SKM-1 treated with dmso at 0.1 percent for 144 hours (cell line): ENCODE measurements around the gene ZNF552.
"Not testable (repeated sequence)": the region's sequence is repeated elsewhere in the genome, so short reads cannot be mapped to it uniquely, and the experiment has no call there.

ENCODE experiments used
- DNase-seq: peaks from one replicate; lab custom pipeline; 2025; ENCODE audit not compliant: unreplicated experiment; lab: John Stamatoyannopoulos, UW

Gene ZNF552

DNA sequence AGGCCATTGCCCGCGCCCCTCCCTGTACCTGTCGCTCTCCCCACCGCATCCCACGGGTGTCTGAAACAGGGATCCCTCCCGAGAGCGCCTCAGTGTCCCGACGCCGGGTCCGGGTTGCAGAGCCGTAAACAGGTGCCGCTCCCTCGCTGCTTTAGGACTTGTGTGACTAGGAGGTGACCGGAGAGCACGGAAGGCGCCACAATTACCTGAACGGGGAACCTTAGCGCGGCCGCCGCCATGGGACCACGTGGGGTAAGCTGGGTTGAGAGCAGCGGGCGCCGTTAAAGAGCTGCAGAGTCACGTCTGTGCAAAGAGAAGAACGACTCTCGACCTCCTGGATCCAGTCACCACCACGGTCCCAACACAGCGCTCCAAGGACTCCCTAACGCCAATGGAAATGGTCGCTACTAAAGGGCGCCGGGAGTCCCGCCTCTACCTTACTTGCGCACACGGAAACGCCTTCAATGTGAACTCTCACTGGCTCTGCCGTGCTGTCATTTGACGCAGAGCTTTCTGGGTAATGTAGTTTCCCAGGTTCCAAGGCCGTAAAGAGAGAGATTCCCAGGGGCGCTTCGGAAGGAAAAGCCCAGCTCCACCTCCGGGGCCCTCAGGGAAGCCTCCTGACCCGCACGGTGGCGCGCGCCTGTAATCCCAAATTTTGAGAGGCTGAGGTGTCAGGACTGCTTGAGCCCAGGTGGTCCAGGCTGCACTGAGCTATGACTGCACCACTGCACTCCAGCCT lies at the start of gene ZNF552:
TSS of gene ZNF552 (minus strand) at position 409 of the 742 bp plus-strand sequence. CDS start at position 239, 170 bp downstream.
- DNase-seq = peak; percentile 63

GRCh38 chr19:57862351-57862750 lies 47.6 kb upstream of the ZNF552 start:
- DNase-seq = not testable (repeated sequence)

DNA sequence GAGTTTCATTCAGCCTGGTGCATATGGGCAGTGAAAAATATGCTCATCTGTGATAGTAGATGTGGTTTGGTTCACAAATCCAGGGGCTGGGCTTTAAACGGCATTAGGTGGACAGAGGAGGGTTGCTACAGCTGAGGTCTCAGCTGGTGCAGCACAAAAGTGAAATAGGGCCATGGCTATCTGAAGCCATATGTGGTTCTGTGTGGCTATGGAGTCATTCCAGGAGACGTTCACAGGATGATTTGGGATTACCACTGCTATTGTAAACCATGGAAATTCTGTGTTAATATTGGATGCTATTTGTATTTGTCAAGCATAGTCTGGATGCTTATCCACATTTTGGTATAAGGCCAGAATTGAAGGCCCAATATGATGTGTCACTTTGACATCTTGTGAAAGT lies 39.4 kb upstream of the ZNF552 start:
- DNase-seq = not testable (repeated sequence)

- not testable (repeated sequence) for DNase-seq
These were observed 37.3 kb upstream of the ZNF552 start for GRCh38 chr19:57851812-57852603.

- DNase-seq = no peak
These were observed 35.9 kb upstream of the ZNF552 start for GRCh38 chr19:57850553-57851017.

GRCh38 chr19:57849666-57850473 lies 35.2 kb upstream of the ZNF552 start, which contains the start of gene ZNF587:
Gene ZNF587 (plus strand): TSS chr19:57849859. CDS start chr19:57850039, 180 bp downstream.
- DNase-seq = peak; percentile 46

DNA sequence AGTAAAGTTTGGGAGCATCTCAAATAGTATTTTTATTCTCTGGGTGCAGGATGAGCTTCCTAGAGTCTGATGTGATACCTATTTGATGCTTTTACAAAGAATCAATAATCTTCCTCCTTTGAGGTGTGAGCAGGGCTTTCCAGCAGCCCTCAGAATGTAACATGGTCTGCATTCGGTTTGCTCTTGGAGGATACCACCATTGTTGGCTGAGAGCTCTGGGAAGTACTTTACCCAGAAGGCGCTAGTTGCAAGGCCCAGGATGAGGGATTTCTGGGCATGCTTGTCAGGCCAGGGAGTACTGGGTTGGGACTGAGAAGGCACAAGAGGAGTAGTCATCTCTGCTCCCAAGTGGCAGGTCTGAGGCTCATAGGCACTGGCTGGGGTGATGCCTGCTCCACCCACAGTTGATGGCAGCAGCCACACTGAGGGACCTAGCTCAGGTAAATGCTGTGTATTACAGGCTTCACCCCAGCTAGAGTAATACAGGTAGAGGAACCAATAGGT lies 34.5 kb upstream of the ZNF552 start:
- DNase-seq = not testable (repeated sequence)

GRCh38 chr19:57847164-57847563 lies 32.5 kb upstream of the ZNF552 start:
- not testable (repeated sequence) for DNase-seq

GRCh38 chr19:57841122-57841763 lies 26.5 kb upstream of the ZNF552 start:
- no peak for DNase-seq

- not testable (repeated sequence) for DNase-seq
These were observed 24.0 kb upstream of the ZNF552 start for GRCh38 chr19:57838622-57839191.

DNA sequence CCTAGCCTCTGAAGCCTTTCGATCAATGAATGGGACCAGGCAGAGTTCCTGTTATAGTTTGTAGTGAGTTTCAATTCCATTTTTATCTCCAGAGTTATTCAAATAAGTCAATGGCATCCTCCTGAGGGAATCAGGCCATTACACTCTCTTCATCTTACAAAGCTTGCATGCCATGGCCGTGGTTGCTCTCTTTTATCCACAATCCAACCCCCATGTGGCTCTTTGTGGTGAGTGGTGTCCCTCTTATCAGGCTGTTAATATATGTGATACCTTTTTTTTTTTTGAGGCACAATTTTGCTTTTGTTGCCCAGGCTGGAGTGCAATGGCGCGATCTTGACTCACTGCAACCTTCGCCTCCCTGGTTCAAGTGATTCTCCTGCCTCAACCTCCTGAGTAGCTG lies 22.3 kb upstream of the ZNF552 start:
- DNase-seq = not testable (repeated sequence)

- no peak for DNase-seq
These were observed 15.4 kb upstream of the ZNF552 start, which contains the start of gene ZNF587B for GRCh38 chr19:57830071-57830602. Gene ZNF587B (plus strand): TSS chr19:57830299. CDS start chr19:57830529, 230 bp downstream.

GRCh38 chr19:57829316-57829715 lies 14.6 kb upstream of the ZNF552 start:
- DNase-seq = no peak

- DNase-seq = no peak
These were observed 10.8 kb upstream of the ZNF552 start for GRCh38 chr19:57825511-57825910.

- not testable (repeated sequence) for DNase-seq
These were observed 8.9 kb upstream of the ZNF552 start for GRCh38 chr19:57823608-57824007.

DNA sequence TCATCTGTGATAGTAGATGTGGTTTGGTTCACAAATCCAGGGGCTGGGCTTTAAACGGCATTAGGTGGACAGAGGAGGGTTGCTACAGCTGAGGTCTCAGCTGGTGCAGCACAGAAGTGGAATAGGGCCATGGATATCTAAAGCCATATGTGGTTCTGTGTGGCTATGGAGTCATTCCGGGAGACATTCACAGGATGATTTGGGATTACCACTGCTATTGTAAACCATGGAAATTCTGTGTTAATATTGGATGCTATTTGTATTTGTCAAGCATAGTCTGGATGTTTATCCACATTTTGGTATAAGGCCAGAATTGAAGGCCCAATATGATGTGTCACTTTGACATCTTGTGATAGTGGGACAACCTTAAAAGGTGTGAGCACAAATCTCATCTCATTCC lies 8.4 kb upstream of the ZNF552 start:
- not testable (repeated sequence) for DNase-seq

- DNase-seq = not testable (repeated sequence)
These were observed 6.8 kb upstream of the ZNF552 start for GRCh38 chr19:57821501-57821900.

DNA sequence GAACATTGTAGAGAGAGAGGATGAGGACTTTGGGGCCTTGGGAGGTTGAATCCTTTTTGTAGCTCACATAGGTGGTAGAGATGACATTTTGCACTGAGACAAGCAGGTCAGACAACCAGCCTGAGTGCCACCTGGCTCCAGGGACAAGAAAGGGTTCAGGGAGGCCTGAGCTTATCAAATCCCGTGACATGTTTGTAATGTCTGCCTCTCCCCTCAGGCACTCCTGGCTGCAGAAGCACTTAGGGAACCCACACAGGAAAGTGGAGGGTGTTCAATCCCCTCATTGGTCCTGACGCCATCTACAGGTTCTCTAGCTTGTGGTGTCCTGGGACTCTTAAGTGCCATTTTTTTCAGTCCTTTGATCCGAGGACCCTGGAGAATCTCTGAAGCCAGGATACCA lies 6.4 kb upstream of the ZNF552 start:
- not testable (repeated sequence) for DNase-seq

- DNase-seq = no peak
These were observed 5.9 kb upstream of the ZNF552 start for GRCh38 chr19:57820599-57820998.
